SK-MEL-5 (cell line): ENCODE measurements around the gene GPR108. TPM values are rescaled to one million over a fixed set of nuclear protein-coding genes. Genes with fewer than 3 reads are reported as not detected.
"Not testable (repeated sequence)": the region's sequence is repeated elsewhere in the genome, so short reads cannot be mapped to it uniquely, and the experiment has no call there.

ENCODE experiments used
- DNase-seq: peaks from one replicate; pipeline ENCODE4 v3.0.0-alpha.2; 2016; ENCODE audit warnings: low read depth, low spot score
- in situ Hi-C: cut with HindIII; loops from 2 replicates; pipeline ENCODE4 v1.10.0; 2016; ENCODE audit warnings: low sequenced_read_pairs, high pct_unique_total_duplicates, low pct_unique_long_range_greater_than_20kb
- total RNA-seq: library from RNA; depleted of rRNA; stranded (reverse); fragments of >200 nt; shearing (Covaris generic); gene quantifications from 2 replicates; pipeline ENCODE4 v1.2.3, GENCODE V29; 2014

Gene GPR108
- total RNA-seq, 1 experiment from 2014 or later: 56.8 TPM

- DNase-seq: no peak
- in situ Hi-C loops: no loop called here
These were observed 29.1 kb upstream of the GPR108 start for GRCh38 chr19:6766357-6767080.

- DNase-seq: no peak
- in situ Hi-C loops: no loop called here
These were observed 28.5 kb upstream of the GPR108 start for GRCh38 chr19:6765738-6766356.

GRCh38 chr19:6762253-6762797, 24.9 kb upstream of the GPR108 start:
- DNase-seq, in situ Hi-C loops: not testable (repeated sequence)

- in situ Hi-C loops: no loop called here
- peak; percentile 68 for DNase-seq
These were observed 23.8 kb upstream of the GPR108 start for GRCh38 chr19:6761053-6761676.

- in situ Hi-C loops: no loop called here
- no peak for DNase-seq
These were observed 23.2 kb upstream of the GPR108 start for GRCh38 chr19:6760606-6761005.

GRCh38 chr19:6754653-6755463, 17.5 kb upstream of the GPR108 start:
- no peak for DNase-seq
- in situ Hi-C loops: no loop called here

- in situ Hi-C loops: no loop called here
These were observed 16.8 kb upstream of the GPR108 start for GRCh38 chr19:6754136-6754535.

GRCh38 chr19:6753178-6754031, 16.0 kb upstream of the GPR108 start:
- in situ Hi-C loops: no loop called here
- DNase-seq: peak; percentile 85

More at GRCh38 chr19:6754136-6754535, 16.8 kb upstream of the GPR108 start:
- DNase-seq: no peak

GRCh38 chr19:6752256-6753177, 15.1 kb upstream of the GPR108 start:
- in situ Hi-C loops: no loop called here
- DNase-seq: no peak

- in situ Hi-C loops: no loop called here
- DNase-seq: no peak
These were observed 13.8 kb upstream of the GPR108 start for GRCh38 chr19:6751189-6751588.

- in situ Hi-C loops: no loop called here
- no peak for DNase-seq
These were observed 12.7 kb upstream of the GPR108 start for GRCh38 chr19:6750062-6750461.

GRCh38 chr19:6748543-6748942, 11.2 kb upstream of the GPR108 start:
- in situ Hi-C loops, DNase-seq: not testable (repeated sequence)

- DNase-seq: no peak
- in situ Hi-C loops: no loop called here
These were observed 8.6 kb upstream of the GPR108 start for GRCh38 chr19:6745965-6746364.

GRCh38 chr19:6744381-6745301, 7.3 kb upstream of the GPR108 start:
- DNase-seq: no peak
- in situ Hi-C loops: no loop called here

- in situ Hi-C loops: no loop called here
- no peak for DNase-seq
These were observed 6.5 kb upstream of the GPR108 start for GRCh38 chr19:6743714-6744380.
